HG03565 (cell line): ENCODE data around the gene IRF4.

ENCODE experiments used
- ATAC-seq: cut with Tn5 transposase; IDR thresholded peaks from one replicate; pipeline ENCODE4 v1.9.1; 2021; ENCODE audit warnings: mild to moderate bottlenecking, moderate library complexity; ENCODE audit not compliant: unreplicated experiment

The IRF4 gene

GRCh38 chr6:391559-392440 is at the start of gene IRF4:
IRF4 (plus strand) TSS chr6:391752; CDS start chr6:393153, 1,401 bp downstream.
- no peak for ATAC-seq

GRCh38 chr6:341914-342831 is 49.4 kb upstream of the IRF4 start:
- ATAC-seq = peak; percentile 49

- no peak for ATAC-seq
These were observed 48.7 kb upstream of the IRF4 start for GRCh38 chr6:342832-343179.

- no peak for ATAC-seq
These were observed 48.2 kb upstream of the IRF4 start for GRCh38 chr6:343226-343935.

GRCh38 chr6:343960-344815 is 47.4 kb upstream of the IRF4 start:
- no peak for ATAC-seq

GRCh38 chr6:344816-345340 is 46.7 kb upstream of the IRF4 start:
- no peak for ATAC-seq

GRCh38 chr6:345747-346385 is 45.7 kb upstream of the IRF4 start:
- ATAC-seq = no peak

GRCh38 chr6:346386-347030 is 45.0 kb upstream of the IRF4 start:
- ATAC-seq = no peak

- ATAC-seq = peak; percentile 87
These were observed 44.3 kb upstream of the IRF4 start for GRCh38 chr6:347232-347631.

- no peak for ATAC-seq
These were observed 43.3 kb upstream of the IRF4 start for GRCh38 chr6:347951-348859.

GRCh38 chr6:348860-349396 is 42.6 kb upstream of the IRF4 start:
- ATAC-seq = no peak

GRCh38 chr6:349491-349921 is 42.0 kb upstream of the IRF4 start:
- ATAC-seq = no peak

GRCh38 chr6:350371-350770 is 41.2 kb upstream of the IRF4 start:
- ATAC-seq = no peak

- no peak for ATAC-seq
These were observed 40.3 kb upstream of the IRF4 start for GRCh38 chr6:351011-351866.

GRCh38 chr6:351867-352289 is 39.7 kb upstream of the IRF4 start:
- ATAC-seq = no peak

- no peak for ATAC-seq
These were observed 39.1 kb upstream of the IRF4 start for GRCh38 chr6:352474-352873.
